Measurements from ENCODE around the gene RAB40AL. TPM values are rescaled to one million over a fixed set of nuclear protein-coding genes. Genes with fewer than 3 reads are reported as not detected.
"Not testable (repeated sequence)": the region's sequence is repeated elsewhere in the genome, so short reads cannot be mapped to it uniquely, and the experiment has no call there.

The RAB40AL gene, protein sequence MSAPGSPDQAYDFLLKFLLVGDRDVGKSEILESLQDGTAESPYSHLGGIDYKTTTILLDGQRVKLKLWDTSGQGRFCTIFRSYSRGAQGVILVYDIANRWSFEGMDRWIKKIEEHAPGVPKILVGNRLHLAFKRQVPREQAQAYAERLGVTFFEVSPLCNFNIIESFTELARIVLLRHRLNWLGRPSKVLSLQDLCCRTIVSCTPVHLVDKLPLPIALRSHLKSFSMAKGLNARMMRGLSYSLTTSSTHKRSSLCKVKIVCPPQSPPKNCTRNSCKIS
- 0.48 and 1.1 TPM in 2 replicates for polyA plus RNA-seq (2011; rRNA removed)
- polyA plus RNA-seq (2012; cell fraction: cytosol; rRNA removed): 0.16 and 0.21 TPM in 2 replicates
- polyA plus RNA-seq (2012; cell fraction: nucleus; rRNA removed): 4.9 and 5.5 TPM in 2 replicates
- 0.09 TPM in 2 of 3 replicates, not detected in the other for polyA plus RNA-seq (2017; fragmentation: RNase III; extraction: RNeasy Plus Mini Kit Qiagen cat#74134 plus additional on column Dnase treatment)
- 8.2 and 9.6 TPM in 2 replicates for polyA minus RNA-seq (2011; rRNA and poly(A)+ RNA removed)

DNA sequence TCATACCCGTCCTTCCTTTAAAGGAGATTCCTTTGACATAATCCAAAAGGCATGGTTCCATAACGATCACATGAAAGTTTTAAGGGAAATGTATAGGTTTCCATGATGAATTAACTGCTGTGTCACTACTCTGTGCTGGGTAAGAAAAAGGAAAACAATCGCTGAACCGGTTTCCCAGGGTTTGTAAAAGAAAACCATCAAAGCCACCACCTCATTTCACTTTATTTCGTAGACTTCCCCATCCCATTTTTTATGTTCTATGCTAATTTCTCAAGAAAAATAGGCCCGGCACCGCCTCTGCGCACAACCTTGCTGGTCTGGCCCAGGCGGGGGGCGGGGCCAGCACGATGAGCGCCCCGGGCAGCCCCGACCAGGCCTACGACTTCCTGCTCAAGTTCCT is at the start of gene RAB40AL:
Gene RAB40AL (plus strand): TSS at position 301 of the 400 bp plus-strand sequence. CDS start 47 bp downstream, at position 348.
- H3K9me3 ChIP-seq; H3K4me1 ChIP-seq; H3K4me2 ChIP-seq; POLR2A ChIA-PET; DNase-seq (ENCODE audit: low read depth in 1 of 2, low spot score in 1 of 2); FAIRE-seq; CTCF ChIA-PET; H3K4me3 ChIP-seq; H3K27ac ChIP-seq; ATAC-seq: not testable (repeated sequence)
- WGBS (ENCODE audit: missing lambda C conversion rate): 83% methylated on average over 9 of the region's 15 CpGs

DNA sequence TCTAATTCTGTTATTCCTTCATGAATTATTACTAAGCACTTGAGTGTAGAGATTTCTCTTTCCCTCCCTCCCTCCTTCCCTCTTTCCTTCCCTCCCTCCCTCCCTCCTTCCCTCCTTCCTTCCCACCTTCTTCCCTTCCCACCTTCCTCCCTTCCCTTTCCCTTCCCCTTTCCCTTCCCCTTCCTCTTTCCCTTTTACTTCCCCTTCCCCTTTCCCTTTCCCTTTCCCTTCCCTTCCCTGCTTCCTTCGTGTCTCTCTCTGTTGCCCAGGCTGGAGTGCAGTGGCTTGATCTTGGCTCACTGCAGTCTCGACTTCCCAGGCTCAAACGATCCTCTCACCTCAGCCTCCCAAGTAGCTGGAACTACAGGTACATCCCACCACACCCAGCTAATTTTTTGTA is 49.4 kb upstream of the RAB40AL start:
- Histone ChIP-seq H3K4me1 (no peaks in the 10 kb centered on the region), H3K4me3 (no peak overlapping the region), H3K27ac (no peak overlapping the region), H3K4me2 (no peak overlapping the region), H3K9me3 (no peaks in the 10 kb centered on the region)
- DNase-seq (ENCODE audit: low read depth in 1 of 2, low spot score in 1 of 2): no peak
- CTCF ChIA-PET: no interaction called here
- TF ChIP-seq, protein P1, sequence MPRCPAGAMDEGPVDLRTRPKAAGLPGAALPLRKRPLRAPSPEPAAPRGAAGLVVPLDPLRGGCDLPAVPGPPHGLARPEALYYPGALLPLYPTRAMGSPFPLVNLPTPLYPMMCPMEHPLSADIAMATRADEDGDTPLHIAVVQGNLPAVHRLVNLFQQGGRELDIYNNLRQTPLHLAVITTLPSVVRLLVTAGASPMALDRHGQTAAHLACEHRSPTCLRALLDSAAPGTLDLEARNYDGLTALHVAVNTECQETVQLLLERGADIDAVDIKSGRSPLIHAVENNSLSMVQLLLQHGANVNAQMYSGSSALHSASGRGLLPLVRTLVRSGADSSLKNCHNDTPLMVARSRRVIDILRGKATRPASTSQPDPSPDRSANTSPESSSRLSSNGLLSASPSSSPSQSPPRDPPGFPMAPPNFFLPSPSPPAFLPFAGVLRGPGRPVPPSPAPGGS (IDR thresholded peaks at IDR 0.05): no peak
- TF ChIP-seq HEYL (CRISPR knock-in tag; IDR thresholded peaks at IDR 0.05) (no peak), JUNB (IDR thresholded peaks at IDR 0.05) (no peak), MAFK (IDR thresholded peaks at IDR 0.05; ENCODE audit: partially characterized antibody) (no peak), CHD2 (IDR thresholded peaks at IDR 0.05; ENCODE audit: low read length, partially characterized antibody) (no peak), POLR2A (IDR thresholded peaks at IDR 0.05; ENCODE audit: low read length) (no peak), KDM1A (IDR thresholded peaks at IDR 0.05; ENCODE audit: low read depth) (no peak), TP53 (CRISPR knock-in tag; IDR thresholded peaks at IDR 0.05) (no peak), EHF (CRISPR knock-in tag; IDR thresholded peaks at IDR 0.05) (no peak), CHD4 (IDR thresholded peaks at IDR 0.05; ENCODE audit: borderline replicate concordance) (no peak)
- POLR2A ChIA-PET: no interaction called here
- ATAC-seq: no peak
- no peak for FAIRE-seq
- WGBS (ENCODE audit: missing lambda C conversion rate): 68% methylated on average over 3 of the region's 3 CpGs

DNA sequence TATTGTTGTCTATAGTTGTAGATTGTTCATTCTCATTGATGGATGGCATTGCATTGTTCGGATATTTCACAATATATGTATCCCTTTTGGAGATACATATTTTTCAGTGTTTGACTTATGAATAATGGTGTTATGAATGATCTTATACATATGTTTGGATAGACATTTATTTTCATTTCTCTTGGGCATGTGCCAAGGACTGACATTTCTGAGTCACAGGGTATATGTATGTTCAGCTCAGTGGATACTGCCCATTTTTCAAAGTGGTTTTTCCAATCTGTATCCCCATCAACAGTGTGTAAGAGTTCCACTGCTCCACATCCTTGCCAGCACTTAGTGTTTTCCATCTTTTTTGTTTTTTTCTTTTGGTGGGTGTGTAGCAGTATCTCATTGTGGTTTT is 45.0 kb upstream of the RAB40AL start:
- ATAC-seq (no peak), FAIRE-seq (peak; percentile 54), DNase-seq (ENCODE audit: low read depth in 1 of 2, low spot score in 1 of 2) (no peak)
- Histone ChIP-seq H3K27ac (no peak overlapping the region), H3K4me3 (no peak overlapping the region), H3K4me2 (no peak overlapping the region), H3K9me3 (no peaks in the 10 kb centered on the region), H3K4me1 (no peaks in the 10 kb centered on the region)
- 93% methylated on average over 1 of the region's 1 CpG for WGBS (ENCODE audit: missing lambda C conversion rate)
- POLR2A ChIA-PET: no interaction called here
- CTCF ChIA-PET: no interaction called here
- TF ChIP-seq, protein P2, sequence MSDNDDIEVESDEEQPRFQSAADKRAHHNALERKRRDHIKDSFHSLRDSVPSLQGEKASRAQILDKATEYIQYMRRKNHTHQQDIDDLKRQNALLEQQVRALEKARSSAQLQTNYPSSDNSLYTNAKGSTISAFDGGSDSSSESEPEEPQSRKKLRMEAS (IDR thresholded peaks at IDR 0.05): no peak
- TF ChIP-seq ZSCAN20 (CRISPR knock-in tag; IDR thresholded peaks at IDR 0.05) (no peak), FOSB (CRISPR knock-in tag; IDR thresholded peaks at IDR 0.05) (no peak)
- TF ChIP-seq, protein P3, sequence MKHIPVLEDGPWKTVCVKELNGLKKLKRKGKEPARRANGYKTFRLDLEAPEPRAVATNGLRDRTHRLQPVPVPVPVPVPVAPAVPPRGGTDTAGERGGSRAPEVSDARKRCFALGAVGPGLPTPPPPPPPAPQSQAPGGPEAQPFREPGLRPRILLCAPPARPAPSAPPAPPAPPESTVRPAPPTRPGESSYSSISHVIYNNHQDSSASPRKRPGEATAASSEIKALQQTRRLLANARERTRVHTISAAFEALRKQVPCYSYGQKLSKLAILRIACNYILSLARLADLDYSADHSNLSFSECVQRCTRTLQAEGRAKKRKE (CRISPR knock-in tag; IDR thresholded peaks at IDR 0.05; ENCODE audit: low read depth): no peak

DNA sequence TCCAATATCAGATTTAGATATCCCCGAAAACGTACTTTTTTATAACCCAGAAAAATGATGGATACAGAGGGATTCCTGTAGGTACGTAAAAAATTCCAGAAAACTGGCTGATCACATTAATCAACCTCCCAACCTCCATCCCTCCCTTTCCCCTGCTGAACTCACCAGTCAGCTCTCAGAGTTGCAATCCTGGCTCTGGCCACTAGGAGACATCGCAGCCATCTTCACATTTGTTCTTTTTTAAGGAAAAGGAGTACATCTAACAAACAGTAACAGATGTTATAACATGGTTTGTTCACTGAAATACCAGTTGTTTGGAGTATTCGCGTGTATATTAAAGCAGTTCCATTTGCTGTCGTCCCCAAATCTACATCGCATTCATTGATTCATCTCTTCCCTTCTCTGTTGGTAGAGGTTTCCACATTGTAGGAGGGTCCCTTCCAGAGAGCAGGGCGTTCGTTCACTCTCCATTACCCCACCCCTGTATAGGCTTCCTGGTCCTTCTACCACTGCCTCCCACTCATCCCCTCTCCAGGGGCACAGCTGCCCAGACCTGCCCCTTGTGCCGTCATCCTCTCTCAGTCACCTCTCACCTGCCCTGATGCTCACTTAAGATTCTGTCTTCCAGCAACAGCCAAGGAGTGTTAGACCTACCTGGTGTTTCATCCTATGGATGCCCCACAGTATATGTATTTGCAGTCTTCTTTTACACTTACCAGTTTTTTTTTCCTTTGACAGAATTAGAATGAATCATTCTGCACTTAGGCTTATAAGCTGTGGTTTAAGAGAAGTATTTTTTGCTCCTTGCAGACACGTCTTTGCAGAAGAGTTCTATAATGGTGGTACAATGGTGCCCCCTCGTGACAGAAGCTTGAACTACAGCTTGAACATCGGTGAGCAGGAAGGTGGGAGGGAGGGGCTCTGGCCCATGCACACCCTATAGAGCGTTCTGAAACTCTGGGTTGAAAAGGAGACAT is 36.8 kb upstream of the RAB40AL start:
- FAIRE-seq: peak; percentile 87
- no peak overlapping the region for H3K4me3 ChIP-seq
- H3K9me3 ChIP-seq: no peaks in the 10 kb centered on the region
- POLR2A ChIA-PET: no interaction called here
- 52% methylated on average over 15 of the region's 15 CpGs for WGBS (ENCODE audit: missing lambda C conversion rate)
- H3K4me2 ChIP-seq: no peak overlapping the region
- peak; percentile 6 to 66 for DNase-seq (ENCODE audit: low read depth in 1 of 2, low spot score in 1 of 2)
- H3K4me1 ChIP-seq: no peaks in the 10 kb centered on the region
- CTCF ChIA-PET: interaction anchor here (0.7 to 2.6 kb wide), 12 partner anchors 10 to 818 kb away, joined by 3 to 21 read pairs (median 4); no protein-coding TSS in a partner anchor
- peak; percentile 90 to 96 for ATAC-seq
- TF ChIP-seq, protein P3 (CRISPR knock-in tag; IDR thresholded peaks at IDR 0.05; ENCODE audit: low read depth): no peak
- TF ChIP-seq RAD21 (conservative IDR thresholded peaks at IDR 0.05 in 1 of 2, IDR thresholded peaks at IDR 0.05 in 1 of 2) (peak; percentile 50 to 64; a peak in 4 of 5 replicates), FOSL2 (IDR thresholded peaks at IDR 0.05) (no peak), FOSL2 (CRISPR knock-in tag; IDR thresholded peaks at IDR 0.05) (no peak), SMC3 (IDR thresholded peaks at IDR 0.05) (peak; percentile 27; the same call in 1 of the 3 replicates)
- TF ChIP-seq, protein P4, sequence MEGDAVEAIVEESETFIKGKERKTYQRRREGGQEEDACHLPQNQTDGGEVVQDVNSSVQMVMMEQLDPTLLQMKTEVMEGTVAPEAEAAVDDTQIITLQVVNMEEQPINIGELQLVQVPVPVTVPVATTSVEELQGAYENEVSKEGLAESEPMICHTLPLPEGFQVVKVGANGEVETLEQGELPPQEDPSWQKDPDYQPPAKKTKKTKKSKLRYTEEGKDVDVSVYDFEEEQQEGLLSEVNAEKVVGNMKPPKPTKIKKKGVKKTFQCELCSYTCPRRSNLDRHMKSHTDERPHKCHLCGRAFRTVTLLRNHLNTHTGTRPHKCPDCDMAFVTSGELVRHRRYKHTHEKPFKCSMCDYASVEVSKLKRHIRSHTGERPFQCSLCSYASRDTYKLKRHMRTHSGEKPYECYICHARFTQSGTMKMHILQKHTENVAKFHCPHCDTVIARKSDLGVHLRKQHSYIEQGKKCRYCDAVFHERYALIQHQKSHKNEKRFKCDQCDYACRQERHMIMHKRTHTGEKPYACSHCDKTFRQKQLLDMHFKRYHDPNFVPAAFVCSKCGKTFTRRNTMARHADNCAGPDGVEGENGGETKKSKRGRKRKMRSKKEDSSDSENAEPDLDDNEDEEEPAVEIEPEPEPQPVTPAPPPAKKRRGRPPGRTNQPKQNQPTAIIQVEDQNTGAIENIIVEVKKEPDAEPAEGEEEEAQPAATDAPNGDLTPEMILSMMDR (IDR thresholded peaks at IDR 0.05): peak; percentile 61
- H3K27ac ChIP-seq: no peak overlapping the region
